HTERT RPE-1 (cell line): Measurements from ENCODE around the gene CCDC178.
"Not testable (repeated sequence)": the region's sequence is repeated elsewhere in the genome, so short reads cannot be mapped to it uniquely, and the experiment has no call there.

ENCODE experiments used
- in situ Hi-C: fragments of 300-500 bp; cut with MboI; formaldehyde crosslinking; loops from 4 replicates; pipeline ENCODE4 v1.14.3; 2020; ENCODE audit warnings: low sequenced_read_pairs

CCDC178 gene

DNA sequence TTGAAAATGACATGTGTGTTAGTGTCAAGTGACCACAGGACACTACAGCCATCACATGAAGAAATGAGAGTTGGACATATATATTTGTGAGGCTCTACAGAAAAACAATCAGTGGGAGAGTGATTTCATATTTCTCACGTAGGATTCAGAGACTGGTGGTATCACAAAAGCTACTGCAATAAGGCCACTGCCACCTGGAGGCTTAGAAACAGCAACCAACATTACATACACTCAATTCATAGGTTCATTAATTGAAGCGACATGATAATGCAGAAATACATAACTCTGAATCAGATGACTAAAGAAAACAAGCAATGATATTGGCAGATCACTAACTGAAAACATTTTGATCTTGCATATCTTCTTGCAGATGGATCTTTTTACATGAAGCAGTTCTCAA lies 419.6 kb downstream of the CCDC178 start:
- in situ Hi-C loops: no loop called here

DNA sequence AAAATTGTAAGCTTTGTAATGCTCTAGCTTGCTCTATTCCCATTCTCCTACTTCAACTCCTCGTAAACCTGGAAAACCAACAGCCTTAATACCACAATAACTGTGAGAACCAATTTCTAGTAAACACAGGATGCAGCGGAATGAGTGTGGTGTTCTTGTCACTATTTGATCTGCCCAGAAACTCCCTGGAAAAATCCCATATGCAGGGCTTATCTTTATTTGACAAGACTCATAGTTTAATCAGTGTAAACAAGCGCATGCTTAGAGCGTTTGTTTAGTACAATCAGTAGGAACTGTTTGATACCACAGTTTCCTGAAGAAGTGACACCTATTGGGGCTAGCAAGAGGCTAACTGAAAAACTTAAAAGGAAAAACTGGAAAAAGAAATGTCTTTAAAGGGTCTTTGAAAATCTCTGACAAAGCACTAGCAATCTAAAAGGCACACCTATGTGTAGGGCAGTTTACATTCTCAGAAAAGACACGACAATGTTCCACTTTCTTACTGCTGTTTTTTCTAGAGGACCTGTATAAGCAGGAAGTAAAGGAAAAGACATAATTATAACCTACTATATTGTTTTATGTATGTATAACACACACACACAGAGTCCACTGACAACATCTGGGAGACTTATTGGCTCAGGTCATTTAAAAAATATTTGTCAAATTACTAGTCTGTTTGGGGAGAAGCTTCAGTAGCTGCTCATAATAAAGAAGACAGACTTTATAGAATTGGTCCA lies 426.3 kb downstream of the CCDC178 start:
- in situ Hi-C loops: no loop called here

DNA sequence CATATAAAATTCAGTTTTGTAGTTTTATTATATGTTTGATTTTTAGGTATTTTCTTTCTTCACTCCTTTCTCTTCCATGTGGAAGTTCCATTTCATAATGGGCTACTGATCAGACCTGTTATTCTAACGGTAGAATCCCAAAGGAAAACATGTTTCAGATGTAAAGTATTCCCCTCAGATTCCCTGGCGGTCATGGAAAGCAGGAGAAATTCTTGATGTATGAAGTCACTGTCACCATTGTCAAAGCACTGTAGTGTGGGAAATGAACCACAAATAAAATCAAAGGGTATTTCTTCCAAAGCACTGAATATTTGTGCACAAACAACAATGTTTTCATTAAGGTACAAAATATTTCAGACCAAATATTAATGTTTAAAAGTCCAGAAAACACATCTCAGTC lies 430.4 kb downstream of the CCDC178 start:
- in situ Hi-C loops: no loop called here

DNA sequence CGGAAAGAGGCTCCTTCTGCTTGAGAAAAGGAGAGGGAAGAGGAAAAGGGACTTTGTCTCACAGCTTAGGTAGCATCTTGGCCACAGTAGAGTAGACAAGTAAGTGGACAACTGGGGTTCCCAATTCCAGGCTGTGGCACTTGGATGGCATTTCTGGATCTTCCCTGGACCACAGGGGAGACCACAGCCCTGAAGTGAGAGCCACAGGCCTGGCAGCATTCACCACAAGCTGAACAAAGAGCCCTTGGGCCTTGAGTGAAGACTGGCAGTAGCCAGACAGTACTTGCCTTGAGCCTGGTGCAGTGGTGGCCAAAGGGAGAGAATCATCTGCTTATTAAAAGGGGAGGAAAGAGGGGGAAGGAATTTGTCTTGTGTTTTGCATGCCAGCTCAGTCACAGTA lies 441.6 kb downstream of the CCDC178 start:
- in situ Hi-C loops: no loop called here

DNA sequence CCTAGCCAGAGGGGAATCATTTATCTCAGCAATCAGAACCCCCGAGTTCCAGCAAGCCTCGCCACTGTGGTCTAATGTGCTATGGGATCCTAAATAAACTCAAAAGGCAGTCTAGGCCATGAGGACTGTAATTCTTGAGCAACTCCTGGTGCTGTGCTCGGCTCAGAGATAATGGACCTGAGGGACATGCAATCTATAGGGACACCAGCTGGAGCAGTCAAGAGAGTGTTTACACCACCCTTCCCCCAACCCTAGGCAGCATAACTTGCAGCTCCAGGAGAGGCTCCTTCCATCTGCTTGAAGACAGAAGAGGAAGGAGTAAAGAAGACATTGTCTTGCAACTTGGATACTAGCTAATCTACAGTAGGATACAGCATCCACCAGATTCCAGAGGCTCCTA lies 442.2 kb downstream of the CCDC178 start:
- in situ Hi-C loops: no loop called here

DNA sequence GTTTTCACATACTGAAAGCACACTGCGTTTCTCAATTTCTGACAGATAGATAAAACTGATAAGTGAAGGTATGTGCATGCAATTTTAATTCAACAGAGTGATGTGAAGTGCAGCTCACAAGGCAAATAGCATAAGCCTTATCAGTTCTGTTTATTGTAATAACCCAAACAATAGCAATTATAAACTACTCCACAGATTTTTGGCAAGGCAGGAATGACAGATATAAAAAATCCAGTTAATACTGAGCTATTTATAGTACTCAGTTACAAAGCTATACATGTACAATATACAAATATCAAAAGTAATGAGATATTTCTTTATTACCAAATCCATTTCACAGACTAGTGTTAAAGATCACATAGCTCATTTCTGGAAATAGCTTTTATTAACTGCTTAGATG lies 456.8 kb downstream of the CCDC178 start:
- in situ Hi-C loops: no loop called here

DNA sequence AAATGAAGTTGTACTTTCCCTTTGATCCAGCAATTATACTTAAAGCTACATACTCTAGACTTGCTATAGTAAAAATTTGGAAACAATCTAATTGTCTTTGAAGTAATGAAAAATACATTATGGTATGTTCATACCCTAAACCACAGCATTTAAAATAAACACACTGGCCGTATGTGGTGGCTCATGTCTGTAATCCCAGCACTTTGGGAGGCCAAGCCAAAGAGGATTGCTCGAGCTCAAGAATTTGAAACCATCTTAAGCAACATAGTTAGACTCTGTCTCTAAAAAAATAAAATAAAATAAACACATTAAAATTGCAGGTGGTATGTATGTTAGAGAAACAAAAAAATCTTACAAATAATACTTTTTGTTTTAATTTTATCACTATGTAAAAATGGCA lies 459.6 kb downstream of the CCDC178 start:
- in situ Hi-C loops: no loop called here

DNA sequence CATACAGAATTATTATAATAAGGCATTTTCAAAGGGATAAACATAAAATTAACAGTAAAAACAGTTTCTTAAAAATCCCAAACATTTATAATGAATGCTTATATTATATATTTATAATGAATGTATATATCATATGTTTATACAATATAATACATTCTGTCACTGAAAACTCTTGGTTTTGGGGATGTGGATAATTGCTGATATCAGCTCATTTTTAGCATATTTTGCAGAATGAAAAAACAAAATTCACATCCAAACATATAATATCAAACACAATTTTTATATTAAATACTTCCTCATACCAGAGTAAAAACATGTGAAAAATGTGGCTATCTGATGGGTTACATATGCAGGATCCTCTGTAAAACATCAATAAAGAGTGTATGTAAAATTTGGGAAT lies 465.0 kb downstream of the CCDC178 start:
- in situ Hi-C loops: no loop called here

DNA sequence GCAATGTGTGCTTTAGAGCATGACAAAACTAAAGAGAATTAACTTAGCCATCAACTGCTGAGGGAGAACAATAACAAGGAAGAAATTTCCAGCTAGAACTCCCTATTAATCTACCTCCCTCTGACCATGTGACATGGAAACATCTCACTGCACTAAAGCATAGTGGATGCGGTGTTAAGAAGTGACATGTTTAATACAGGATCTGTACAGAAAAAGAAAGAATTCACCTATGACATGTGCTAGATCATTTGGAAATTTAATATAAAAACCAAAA lies 465.4 kb downstream of the CCDC178 start:
- in situ Hi-C loops: no loop called here

DNA sequence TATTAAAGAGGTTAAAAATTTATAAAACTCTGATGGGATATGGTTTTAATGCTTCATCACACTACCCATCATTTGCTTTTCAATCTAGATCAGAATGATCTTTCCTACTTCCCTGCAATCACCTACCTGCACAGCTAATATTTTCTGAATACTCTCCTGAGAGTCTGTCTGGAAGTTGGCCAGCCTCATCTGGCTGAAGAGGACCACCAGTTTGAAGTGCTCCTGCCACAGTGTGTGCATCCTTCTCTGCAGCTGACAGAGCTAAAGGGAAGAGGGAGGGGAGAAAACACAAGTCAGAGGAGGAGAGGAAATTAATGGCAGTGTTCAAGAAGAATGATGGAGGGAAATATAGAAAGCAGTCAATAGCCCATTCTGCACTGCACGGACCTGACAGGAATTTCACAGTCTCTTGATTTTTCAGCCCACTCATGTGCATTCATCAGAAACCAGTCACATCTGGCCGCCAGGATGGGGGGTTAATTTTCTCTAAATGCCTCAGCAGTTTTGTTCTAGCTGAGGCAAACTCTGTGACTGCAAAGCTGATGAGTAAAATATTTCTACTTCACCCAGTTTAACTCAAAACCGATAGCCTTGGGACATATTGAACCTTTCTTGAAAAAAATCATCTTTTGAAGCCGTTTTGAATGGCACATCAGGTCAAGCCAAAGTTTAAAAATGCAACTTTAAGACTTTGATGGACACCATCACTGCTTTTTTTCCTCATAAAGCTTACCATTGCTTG lies 465.9 kb downstream of the CCDC178 start:
- in situ Hi-C loops: no loop called here

DNA sequence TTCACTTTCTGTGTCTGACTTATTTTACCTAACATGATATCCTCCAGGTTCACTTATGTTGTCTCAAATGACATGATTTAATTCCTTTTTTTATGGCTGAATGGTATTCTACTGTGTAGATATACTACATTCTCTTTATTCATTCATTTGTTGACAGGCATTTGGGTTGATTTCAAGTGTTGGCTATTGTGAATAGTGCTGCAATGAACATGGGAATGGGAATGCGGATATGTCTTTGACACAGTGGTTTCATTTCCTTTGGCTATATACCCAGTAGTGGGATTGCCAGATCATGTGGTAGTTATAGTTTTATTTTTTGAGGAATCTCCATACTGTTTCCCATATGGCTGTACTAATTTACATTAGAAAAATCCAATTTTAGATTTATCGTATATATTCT lies 472.3 kb downstream of the CCDC178 start:
- in situ Hi-C loops: no loop called here

DNA sequence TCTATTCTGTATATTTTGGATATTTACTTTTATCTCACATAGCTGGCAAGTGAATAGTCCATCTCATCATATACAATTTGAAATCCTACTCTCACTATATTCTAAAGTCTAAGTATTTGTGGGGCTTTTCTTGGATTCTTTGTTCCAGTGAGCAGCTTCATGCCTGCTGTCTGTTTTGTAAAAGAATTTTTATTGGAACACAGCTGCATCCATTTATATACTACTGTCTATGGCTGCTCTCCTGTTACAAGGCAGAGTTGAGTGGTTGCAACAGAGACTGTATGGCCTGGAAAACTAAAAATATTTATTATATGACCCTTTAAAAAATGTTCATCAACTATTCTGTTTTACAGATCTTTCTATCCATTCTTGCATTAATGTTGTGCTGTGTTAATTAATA lies 474.4 kb downstream of the CCDC178 start:
- in situ Hi-C loops: no loop called here

DNA sequence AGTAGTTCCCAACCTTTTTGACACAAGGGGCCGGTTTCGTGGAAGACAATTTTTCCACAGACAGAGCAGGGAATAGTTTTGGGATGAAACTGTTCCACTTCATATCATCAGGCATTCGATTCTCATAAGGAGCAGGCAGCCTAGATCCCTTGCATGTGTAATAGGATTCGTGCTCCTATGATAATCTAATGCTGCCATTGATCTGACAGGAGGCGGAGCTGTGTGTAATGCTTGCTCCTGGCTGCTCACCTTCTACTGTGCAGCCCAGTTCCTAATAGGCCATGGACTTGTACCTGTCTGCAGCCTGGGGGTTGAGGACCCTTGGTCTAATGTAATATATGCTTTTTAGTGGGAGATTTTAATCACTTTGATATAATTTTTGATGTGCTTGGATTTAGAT lies 479.0 kb downstream of the CCDC178 start:
- in situ Hi-C loops: no loop called here

DNA sequence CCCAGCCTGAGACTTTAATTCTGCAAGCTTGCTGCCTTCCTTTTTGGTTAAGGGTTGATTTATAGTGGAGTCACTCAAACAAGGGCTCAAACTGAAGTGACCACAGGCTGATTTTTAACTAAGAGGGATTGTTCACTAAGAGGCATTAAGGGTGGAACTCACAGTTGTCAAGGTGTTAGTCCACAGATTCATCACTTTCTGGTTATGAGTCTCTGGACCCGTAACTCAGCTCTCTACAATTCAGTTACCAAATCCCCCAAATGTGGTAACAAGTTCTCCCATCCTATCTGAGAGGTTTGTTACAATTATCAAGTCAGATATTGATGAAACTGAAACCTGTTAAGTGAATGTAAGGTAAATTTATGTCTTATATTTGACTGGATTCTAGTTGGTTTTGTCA lies 481.8 kb downstream of the CCDC178 start:
- in situ Hi-C loops: no loop called here

DNA sequence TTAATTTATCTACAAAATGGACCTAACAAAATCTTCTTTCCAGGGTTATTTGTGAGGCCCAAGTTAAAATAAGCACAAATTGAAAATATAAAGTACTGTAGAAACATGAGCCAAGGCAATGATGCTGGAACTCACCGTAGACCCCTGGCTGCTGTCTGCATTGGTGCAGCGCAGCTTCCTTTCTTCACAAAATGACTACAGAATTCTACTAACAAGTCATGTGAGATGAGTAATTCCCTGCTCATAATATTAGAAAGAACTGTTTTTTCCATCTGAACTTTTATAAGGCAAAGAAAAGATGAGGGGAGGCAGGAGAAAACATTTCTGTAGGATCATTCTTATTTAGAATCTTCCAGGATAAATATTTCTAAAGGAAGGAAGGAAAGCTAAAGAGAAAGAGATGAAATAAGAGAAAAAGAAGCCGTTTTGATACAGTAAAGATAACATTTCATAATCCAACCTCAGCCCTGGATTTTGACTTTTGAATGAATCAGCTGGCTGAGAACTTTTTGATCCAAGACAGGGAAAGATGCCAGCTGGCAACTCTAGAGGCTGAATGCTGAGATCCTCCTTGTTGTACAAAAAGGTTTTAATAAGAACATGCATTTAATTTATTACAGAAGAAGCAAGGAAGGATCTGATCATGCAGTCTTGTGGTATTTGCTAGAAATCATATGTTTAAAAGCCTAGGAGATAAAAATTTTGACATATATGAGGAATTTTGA lies 483.8 kb downstream of the CCDC178 start:
- in situ Hi-C loops: no loop called here

DNA sequence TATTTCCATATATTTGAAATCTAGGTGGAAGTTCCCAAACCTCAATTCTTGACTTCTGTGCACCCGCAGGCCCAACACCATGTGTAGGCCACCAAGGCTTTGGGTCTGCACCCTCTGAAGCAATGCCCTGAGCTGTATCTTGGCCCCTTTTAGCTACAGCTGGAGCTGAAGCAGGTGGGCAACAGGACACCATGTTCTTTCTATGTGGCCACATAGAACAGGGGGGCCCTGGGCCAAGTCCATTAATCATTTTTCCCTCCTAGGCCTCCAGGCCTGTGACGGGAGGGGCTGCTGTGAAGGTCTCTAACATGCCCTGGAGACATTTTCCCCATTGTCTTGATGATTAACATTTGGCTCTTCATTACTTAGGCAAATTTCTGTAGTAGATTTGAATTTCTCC lies 488.2 kb downstream of the CCDC178 start:
- in situ Hi-C loops: not testable (repeated sequence)

DNA sequence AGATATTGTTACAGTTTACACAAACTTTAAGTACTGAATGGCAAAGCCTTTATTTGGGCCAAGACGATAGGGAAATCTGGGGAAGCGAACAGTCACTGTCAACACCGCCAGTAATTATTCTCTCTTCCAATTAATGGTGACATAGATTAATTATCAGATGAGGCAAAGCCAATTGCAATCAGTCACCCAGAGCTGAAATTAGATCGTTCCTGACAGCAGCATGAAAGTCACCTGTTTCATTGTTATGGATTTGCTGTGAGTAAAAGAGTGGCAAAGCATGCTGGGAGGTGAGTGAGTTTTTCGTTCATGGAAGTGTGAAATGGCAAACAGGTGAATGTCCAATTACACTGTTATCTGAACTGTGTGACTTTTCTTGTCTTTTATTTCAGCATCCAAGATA lies 502.9 kb downstream of the CCDC178 start:
- in situ Hi-C loops: no loop called here

DNA sequence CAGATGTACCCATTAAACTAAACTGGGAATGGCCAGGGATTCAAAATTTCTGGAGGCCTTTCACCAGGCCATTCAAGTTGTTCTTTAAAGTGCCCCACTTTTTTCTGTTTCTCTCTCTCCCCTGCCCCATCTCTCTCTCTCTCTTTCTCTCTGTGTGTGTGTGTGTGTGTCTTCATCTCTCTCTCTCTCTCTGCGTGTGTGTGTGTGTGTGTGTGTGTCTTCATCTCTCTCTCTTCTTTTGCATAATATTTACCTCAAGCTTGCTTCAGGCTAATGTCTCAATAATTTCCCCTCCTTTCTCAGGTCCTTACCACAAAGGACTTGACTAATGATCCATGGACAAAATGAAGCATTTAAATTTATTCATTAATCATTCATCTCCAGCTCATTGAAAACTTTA lies 503.5 kb downstream of the CCDC178 start:
- in situ Hi-C loops: no loop called here

DNA sequence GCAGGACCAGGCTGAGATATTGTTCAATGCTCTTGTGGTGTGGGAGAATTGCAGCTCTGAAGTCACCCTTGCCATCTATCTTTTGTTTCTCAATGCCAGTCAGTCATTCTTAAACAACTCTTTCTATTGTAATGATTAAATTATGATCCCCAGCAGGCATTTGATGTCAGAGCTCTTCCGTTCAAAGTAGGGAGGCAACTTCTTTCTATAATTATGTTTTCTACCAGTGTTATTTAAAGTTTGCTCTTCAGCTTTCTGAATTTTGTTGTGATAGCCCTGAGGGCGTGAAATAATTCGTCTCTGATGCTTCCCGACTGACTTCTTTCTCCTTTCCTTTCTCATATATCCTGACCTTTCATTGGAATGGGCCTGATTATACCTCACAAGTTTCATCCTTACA lies 506.3 kb downstream of the CCDC178 start:
- in situ Hi-C loops: no loop called here

DNA sequence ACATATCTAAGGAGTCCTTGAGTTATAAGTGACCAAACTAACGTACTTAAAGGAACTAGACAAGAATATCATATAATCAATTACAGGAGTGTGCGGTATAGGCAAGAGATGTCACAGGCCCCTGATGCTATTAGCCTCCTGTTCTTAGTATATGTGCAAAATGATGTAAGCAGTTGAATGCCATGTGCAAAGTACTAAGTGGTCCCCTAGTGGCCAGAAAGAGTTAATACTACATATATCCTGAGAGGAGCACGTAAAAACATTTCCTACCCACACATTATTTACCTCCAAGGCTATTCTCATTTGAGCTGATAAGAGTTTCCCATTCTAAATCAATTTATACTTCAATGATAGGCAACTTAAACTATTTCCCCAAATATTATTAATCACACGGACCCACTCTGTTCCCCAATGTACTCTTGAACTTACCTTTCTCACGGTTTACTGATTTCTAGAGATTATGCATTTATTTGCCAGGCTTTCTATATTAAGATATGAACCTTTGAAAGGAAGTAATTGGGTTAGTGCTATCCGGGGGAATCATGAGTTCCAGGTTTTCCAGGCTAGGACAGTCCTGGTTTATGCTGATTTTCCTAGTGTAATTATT lies 509.7 kb downstream of the CCDC178 start:
- in situ Hi-C loops: no loop called here

DNA sequence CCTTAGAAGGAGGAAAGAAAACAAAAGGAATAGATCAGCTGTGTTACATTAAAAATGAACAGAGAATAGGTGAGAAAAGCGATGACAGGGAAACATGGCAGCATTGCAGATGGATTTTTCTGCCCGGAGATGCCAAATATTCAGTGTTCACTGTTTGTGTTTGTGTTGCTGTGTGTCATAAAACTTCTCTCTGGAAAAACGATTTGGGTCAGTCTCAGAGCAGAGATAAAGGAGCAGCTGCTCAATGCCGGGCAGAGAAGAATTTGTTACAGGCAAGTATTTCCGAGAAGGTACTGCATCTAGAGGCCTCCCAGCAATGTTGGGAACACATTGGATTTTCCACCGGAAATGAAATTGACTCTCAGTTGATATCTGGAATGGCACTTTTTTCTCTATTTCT lies 511.3 kb downstream of the CCDC178 start:
- in situ Hi-C loops: no loop called here

DNA sequence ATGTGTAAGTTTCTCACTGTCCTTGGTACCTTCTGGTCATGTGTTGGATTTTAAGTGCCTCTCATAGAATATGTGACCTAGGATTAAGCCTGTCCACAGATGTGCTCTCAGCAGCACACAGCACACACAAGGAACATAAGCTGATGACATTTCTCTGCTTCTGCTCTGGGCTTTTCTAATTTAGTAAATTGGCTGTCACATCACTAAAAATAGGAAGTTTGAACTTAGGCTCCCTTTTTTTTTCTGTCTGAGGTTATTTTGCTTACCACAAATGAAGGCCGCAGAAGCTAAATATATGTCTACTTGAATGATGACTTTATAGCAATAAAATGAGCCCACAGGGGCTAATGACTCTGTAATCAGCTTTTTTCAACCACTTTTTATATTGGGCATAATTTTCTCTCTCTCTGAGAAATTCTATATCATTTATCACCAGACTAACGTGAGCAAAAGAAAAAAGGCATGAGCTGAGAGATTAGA lies 517.5 kb downstream of the CCDC178 start:
- in situ Hi-C loops: no loop called here
